ENCODE results near the gene SH3TC1. TPM values are rescaled to one million over a fixed set of nuclear protein-coding genes. Genes with fewer than 3 reads are reported as not detected.

Gene SH3TC1
- total and polyA plus RNA-seq, 2 of the 13 experiments (the other 11 are each of a cell fraction or from before 2014, with no cell fraction given), result 14.9 to 21.8 TPM

GRCh38 chr4:8152090-8152864, 46.8 kb upstream of the SH3TC1 start:
- DNase-seq (ENCODE audit: low spot score) (no peak), ATAC-seq (no peak), FAIRE-seq (no peak)
- H3K4me1 ChIP-seq (ENCODE audit: insufficient read depth, low read length), result no peaks in the 10 kb centered on the region
- CTCF ChIA-PET (ENCODE audit: low intra/inter-chr PET ratio, low total read pairs), result no interaction called here
- no peak overlapping the region for H2AFZ ChIP-seq (ENCODE audit: low read length)
- POLR2A ChIA-PET, result no interaction called here
- H3K27ac ChIP-seq (ENCODE audit: extremely low read length, insufficient read depth, low read length), result no peak overlapping the region
- H3K9me3 ChIP-seq (ENCODE audit: low read length), result no peaks in the 10 kb centered on the region
- intact Hi-C loops (cut with micrococcal nuclease; ENCODE audit: unreplicated experiment), result no loop called here
- H3K4me2 ChIP-seq (ENCODE audit: low read depth, low read length), result no peak overlapping the region
- in situ Hi-C loops (cut with HindIII; ENCODE audit: extremely low pct_ligation_motif_present, low pct_unique_long_range_greater_than_20kb), result no loop called here
- TF ChIP-seq RAD51 (IDR thresholded peaks at IDR 0.05; ENCODE audit: borderline replicate concordance), result peak; percentile 74
- TF ChIP-seq CAMTA2 (CRISPR knock-in tag; IDR thresholded peaks at IDR 0.05; ENCODE audit: borderline replicate concordance), result no peak
- no peak overlapping the region for H3K9ac ChIP-seq (ENCODE audit: insufficient read depth, low read depth, low read length)
- no peak overlapping the region for H3K4me3 ChIP-seq (replicated peaks in 1 of 3; ENCODE audit: insufficient read depth in 1 of 3, low read depth in 2 of 3, low read length in 3 of 3)
- no TSS peak for BruUV-seq (replicated peaks)
- H3K36me3 ChIP-seq (replicated peaks in 1 of 2; ENCODE audit: control insufficient read depth in 1 of 2, insufficient read depth in 2 of 2, low read length in 2 of 2), result no peaks in the 10 kb centered on the region
- peaks cover 8 to 70% of the 10 kb centered on the region in 2 experiments; a peak in 4 of 5 replicates for H3K27me3 ChIP-seq (ENCODE audit: control insufficient read depth in 1 of 2, insufficient read depth in 2 of 2, low read length in 2 of 2)
- 0% methylated on average over 1 of the region's 39 CpGs for WGBS (ENCODE audit: low lambda C conversion rate)
- no peaks in the 10 kb centered on the region for H3K79me2 ChIP-seq (ENCODE audit: insufficient read depth, low read length)
- H4K20me1 ChIP-seq (ENCODE audit: insufficient read depth, low read length), result no peaks in the 10 kb centered on the region

- Histone ChIP-seq H3K9me3 (ENCODE audit: low read length) (no peaks in the 10 kb centered on the region), H4K20me1 (ENCODE audit: insufficient read depth, low read length) (no peaks in the 10 kb centered on the region), H3K4me1 (ENCODE audit: insufficient read depth, low read length) (no peaks in the 10 kb centered on the region), H3K27me3 (ENCODE audit: control insufficient read depth in 1 of 2, insufficient read depth in 2 of 2, low read length in 2 of 2) (peaks cover 7 to 70% of the 10 kb centered on the region in 2 experiments), H3K4me3 (replicated peaks in 1 of 3; ENCODE audit: insufficient read depth in 1 of 3, low read depth in 2 of 3, low read length in 3 of 3) (no peak overlapping the region), H3K36me3 (replicated peaks in 1 of 2; ENCODE audit: control insufficient read depth in 1 of 2, insufficient read depth in 2 of 2, low read length in 2 of 2) (no peaks in the 10 kb centered on the region), H2AFZ (ENCODE audit: low read length) (no peak overlapping the region), H3K9ac (ENCODE audit: insufficient read depth, low read depth, low read length) (no peak overlapping the region), H3K4me2 (ENCODE audit: low read depth, low read length) (no peak overlapping the region), H3K27ac (ENCODE audit: extremely low read length, insufficient read depth, low read length) (no peak overlapping the region), H3K79me2 (ENCODE audit: insufficient read depth, low read length) (no peaks in the 10 kb centered on the region)
- POLR2A ChIA-PET, result no interaction called here
- no peak for DNase-seq (ENCODE audit: low spot score)
- in situ Hi-C loops (cut with HindIII; ENCODE audit: extremely low pct_ligation_motif_present, low pct_unique_long_range_greater_than_20kb) (no loop called here), intact Hi-C loops (cut with micrococcal nuclease; ENCODE audit: unreplicated experiment) (no loop called here)
- no peak for ATAC-seq
- BruUV-seq (replicated peaks), result no TSS peak
- no peak for FAIRE-seq
- CTCF ChIA-PET (ENCODE audit: low intra/inter-chr PET ratio, low total read pairs), result no interaction called here
- 0% methylated on average over 2 of the region's 6 CpGs for WGBS (ENCODE audit: low lambda C conversion rate)
- TF ChIP-seq ZNF24 (IDR thresholded peaks at IDR 0.05) (no peak), TBX2 (CRISPR knock-in tag; IDR thresholded peaks at IDR 0.05; ENCODE audit: borderline replicate concordance) (no peak), NFKBIZ (CRISPR knock-in tag; IDR thresholded peaks at IDR 0.05) (no peak), ZNF879 (CRISPR knock-in tag; IDR thresholded peaks at IDR 0.05) (no peak), ZNF850 (CRISPR knock-in tag; conservative IDR thresholded peaks at IDR 0.05) (no peak), RXRB (CRISPR knock-in tag; IDR thresholded peaks at IDR 0.05; ENCODE audit: borderline replicate concordance) (no peak), AHDC1 (CRISPR knock-in tag; IDR thresholded peaks at IDR 0.05; ENCODE audit: borderline replicate concordance) (no peak), CEBPG (CRISPR knock-in tag; IDR thresholded peaks at IDR 0.05) (no peak), ZNF232 (CRISPR knock-in tag; IDR thresholded peaks at IDR 0.05; ENCODE audit: borderline replicate concordance) (no peak), ZMAT3 (CRISPR knock-in tag; conservative IDR thresholded peaks at IDR 0.05) (no peak), SNAI1 (CRISPR knock-in tag; IDR thresholded peaks at IDR 0.05; ENCODE audit: borderline replicate concordance) (no peak)
These were observed 46.2 kb upstream of the SH3TC1 start for GRCh38 chr4:8152865-8153257.

Measured in HepG2 (cell line).